DMS53 treated with DMSO at 0.1 percent for 48 hours (cell line): Measurements from ENCODE around the gene DPYSL5.
"Not testable (repeated sequence)": the region's sequence is repeated elsewhere in the genome, so short reads cannot be mapped to it uniquely, and the experiment has no call there.

Source experiments
- DNase-seq: peaks from one replicate; lab custom pipeline; 2025; ENCODE audit not compliant: unreplicated experiment; lab: John Stamatoyannopoulos, UW

The DPYSL5 gene

GRCh38 chr2:26900831-26901321 is 52.9 kb downstream of the DPYSL5 start:
- DNase-seq = no peak

- no peak for DNase-seq
Observed at GRCh38 chr2:26901326-26902183, 53.6 kb downstream of the DPYSL5 start.

DNA sequence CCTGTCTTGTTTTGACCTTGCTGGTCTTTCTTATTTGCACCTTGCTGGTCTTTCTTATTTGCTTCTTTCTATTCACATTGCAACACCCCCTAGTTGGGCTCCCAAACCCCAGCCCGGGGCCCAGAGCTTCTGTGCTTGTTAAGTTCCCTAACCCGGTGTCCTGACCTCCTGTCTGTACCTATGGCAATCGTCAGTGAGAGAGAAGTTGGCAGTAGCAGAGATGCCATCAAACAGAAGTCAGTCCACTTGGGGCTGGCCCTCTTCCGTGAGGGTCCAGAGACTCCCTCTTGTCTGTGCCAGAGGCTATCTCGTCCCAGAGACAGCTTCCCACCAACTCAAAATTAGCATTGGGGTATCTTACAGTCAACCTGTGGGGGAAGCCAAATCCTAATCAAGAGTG is 55.7 kb downstream of the DPYSL5 start:
- no peak for DNase-seq

DNA sequence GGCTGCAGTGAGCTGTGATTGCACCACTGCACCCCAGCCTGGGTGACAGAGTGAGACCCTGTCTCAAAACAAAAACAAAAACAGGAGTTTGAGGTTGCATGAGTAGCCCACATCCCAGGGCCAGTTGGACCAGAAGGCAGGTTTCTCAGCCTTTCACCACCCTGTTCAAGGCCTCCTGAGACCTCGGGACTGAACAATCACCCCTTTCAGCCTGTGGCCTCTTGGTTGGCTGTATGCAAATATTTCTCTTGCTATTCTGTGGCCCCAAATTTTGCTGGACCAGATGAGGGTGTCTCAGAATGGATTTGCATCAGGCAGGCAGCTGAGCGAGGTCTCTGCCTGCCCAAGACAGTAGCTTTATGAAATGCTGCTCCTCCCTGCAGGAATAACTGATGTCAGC is 56.9 kb downstream of the DPYSL5 start:
- no peak for DNase-seq

DNA sequence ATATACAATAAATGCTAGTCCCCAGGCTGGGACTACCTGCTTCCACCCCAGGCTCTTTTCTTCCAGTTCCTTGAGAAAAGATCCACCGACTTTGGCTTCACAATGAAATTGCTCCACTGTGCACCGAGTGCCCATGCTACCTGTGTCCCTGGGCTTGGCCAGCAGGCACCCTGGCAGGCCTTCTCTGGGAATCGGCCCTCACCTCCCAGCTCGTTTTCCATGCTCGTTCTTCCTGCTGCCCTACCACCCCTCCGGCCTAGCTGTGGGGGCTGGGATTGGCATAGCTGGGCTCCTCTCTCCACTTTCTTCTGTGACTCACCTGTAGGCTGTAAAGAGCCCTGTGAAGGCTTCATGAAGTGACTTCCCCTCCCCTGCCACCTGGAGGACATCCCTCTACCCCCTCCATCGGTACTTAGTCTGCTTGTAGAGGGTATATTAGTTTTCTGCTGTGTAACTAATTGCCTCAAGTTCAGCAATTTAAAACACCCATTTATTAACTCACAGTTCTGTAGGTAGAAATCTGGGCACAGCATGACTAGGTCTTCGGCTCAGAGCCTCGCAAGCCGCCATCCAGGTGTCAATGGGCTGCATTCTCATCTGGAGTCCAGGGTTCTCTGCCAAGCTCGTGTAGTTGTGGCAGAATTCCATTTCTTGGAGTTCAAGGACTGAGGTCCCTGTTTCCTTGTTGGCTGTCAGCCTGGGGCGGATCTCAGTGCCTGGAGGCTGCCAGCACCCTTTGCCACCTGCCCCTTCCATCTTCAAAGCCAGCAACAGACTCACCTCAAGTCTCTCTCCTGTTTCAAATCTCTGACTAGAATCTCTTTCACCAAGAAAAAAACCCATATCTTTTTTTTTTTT is 57.6 kb downstream of the DPYSL5 start:
- DNase-seq = no peak

GRCh38 chr2:26907416-26907815 is 59.5 kb downstream of the DPYSL5 start:
- no peak for DNase-seq

GRCh38 chr2:26910176-26910575 is 62.2 kb downstream of the DPYSL5 start:
- no peak for DNase-seq

- DNase-seq = no peak
Observed at GRCh38 chr2:26911911-26912861, 64.3 kb downstream of the DPYSL5 start.

DNA sequence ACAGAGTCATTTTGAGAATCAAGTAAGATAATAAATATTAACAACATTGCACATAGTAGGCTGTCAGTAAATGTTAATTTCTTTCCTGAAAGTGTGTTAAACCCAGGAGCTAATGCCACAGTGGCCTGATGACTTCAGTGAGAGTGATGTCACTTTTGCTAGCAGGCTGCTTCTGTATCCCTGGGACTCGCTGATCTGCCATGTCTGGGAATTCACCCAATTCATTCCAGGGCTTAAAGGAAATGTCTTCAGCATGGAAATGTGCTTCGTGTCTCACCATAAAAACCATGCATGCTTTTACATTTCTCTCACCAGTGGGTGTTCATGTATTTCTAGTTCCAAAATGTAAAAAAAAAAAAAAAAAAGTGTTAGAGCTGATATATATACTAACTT is 65.7 kb downstream of the DPYSL5 start:
- DNase-seq = no peak

GRCh38 chr2:26913999-26914658 is 66.2 kb downstream of the DPYSL5 start:
- DNase-seq = no peak

DNA sequence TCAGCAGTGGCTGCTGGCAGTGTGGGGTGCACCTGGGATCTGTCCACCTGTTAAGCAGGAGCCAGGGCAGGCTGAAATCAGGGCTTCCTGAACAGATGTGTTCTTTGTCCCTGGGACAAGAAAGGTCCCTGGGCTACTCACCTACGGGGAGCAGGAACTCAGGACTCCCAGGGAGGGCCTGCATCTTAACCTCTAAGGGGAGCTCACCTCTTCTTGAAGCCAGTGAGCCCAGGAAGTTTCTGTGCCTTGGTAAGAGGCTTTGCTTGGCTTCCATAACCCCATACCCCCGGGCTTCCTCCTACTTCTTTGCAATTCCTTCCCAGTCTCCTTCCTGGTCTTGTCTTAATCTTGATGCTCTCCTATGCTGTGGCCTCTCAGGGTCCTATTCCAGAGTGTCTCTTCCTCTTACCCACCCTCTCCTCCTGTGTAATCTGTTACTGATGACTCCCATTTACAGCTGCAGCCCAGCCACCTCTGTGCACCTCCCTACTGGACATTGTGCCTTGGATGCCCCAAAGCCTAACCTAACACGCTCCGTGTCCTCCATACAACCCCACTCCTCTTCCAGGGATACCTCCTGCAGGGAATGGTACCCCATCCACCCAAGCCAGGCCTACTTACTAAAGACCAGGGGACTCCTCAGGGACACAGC is 66.9 kb downstream of the DPYSL5 start:
- DNase-seq = no peak

DNA sequence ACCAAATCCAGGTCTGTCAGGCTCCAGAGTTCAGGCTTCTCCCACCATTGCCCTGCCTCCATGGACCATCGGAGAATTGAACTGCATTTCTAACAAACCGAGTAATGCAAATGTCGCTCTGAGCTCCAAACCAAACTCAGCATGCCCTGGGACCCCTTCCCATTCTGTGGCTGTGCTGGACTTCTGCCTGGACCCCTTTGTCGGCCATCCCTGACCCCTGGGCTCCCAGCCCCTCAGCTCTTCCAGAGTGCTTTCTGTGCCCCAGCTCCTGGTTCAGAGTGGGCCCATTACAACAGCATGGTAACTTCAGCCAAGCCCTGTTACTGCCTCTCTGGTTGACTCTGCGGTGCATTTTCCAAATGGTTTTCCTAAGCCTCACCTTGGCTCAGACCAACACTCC is 67.4 kb downstream of the DPYSL5 start:
- no peak for DNase-seq

- no peak for DNase-seq
Observed at GRCh38 chr2:26916128-26916692, 68.3 kb downstream of the DPYSL5 start.

DNA sequence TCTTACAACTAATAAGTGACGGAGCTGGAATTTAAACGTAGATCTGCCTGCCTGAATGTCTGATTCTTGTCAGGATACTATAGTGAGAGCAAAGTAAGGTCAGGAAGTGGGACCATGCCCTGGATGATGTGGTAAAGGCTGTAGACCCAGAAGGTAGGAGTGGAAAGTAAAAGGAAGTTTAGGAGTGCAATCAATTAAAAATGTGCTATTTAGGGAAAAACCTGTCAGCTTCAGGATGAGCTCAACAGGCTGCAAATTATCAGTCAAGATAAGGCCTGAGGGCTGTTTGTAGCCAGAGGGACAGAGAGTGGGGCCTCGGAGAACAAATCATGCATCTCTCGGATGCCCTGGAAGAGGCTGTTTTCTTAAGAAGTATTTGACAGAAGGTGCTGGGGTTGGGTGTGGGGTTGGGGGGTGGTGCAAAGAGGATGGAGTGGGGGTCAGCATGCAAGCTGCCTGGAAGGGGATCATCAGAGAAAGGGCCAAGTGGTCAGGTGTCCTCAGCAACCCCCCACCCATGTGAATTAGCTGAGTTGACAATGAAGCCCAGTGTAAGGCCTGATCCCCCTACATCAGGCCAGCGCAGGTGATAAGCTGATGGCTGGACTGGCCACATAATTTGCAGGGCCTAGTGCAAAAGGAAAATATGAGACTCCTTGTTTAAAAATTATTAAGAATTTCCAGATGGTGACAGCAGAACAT is 69.4 kb downstream of the DPYSL5 start:
- DNase-seq = no peak

GRCh38 chr2:26921323-26921722 is 73.4 kb downstream of the DPYSL5 start:
- no peak for DNase-seq

DNA sequence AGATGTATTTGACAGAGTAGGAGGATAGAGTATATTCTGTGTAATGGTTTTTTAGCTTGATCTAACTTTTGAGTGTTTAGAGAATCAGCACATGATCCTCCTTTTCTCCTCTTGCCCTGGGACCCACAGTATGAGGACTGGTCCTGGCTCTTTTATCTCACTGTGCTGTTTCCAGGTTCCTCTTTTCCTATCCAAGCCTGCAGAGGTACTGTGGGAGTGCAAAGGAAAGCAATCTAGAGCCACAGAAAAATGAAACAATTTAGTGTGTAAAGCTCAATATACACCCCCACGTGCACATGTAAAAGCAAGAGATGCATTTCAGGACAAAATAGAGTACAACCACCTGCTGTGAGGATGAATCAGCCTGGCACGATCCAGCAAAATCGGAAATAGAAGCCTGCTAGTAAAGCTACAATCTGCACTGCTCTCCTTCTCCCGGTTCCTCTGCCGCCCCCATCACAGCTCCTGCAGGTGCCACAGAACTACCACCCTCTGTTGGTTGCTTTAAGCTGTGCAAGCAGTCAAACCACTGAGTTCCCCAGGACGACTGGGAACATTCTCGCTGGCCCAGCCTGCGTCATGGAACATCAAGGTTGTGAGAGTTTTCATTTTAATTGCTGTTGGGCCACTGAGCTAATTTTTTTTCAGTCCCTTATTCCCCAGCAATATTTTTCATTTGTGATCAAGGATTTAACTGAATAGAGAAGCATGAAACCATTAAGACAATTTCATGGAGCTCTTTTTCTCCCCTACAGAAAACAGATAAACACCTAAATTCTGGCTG is 74.7 kb downstream of the DPYSL5 start:
- DNase-seq = peak; percentile 2

- not testable (repeated sequence) for DNase-seq
Observed at GRCh38 chr2:26923189-26923466, 75.2 kb downstream of the DPYSL5 start.

DNA sequence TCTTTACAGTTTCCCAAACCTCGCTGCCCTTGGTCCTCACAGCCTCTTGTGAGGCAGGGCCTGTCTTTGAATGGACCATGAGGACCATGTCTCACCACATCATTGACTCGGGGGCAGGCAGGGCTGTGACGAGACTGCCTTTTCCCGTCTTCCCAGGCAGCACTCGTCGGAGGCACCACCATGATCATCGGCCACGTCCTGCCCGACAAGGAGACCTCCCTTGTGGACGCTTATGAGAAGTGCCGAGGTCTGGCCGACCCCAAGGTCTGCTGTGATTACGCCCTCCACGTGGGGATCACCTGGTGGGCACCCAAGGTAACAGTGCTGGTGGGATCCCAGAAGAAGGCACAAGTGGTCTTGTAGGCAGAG is 76.8 kb downstream of the DPYSL5 start:
- no peak for DNase-seq
